Measurements from ENCODE around the gene EPOP. TPM values are rescaled to one million over a fixed set of nuclear protein-coding genes. Genes with fewer than 3 reads are reported as not detected.

EPOP gene
- total RNA-seq: 1 to 10 TPM; 1.1 to 1.8 TPM

- Histone ChIP-seq H3K4me1 (no peaks in the 10 kb centered on the region), H3K9ac (ENCODE audit: low read depth in 2 of 2, low read length in 2 of 2) (peak within 1 kb of the TSS; percentile 26 to 71), H3K27ac (no peak within 1 kb of the TSS), H3K27me3 (peaks cover 39% of the 10 kb centered on the region), H3K9me3 (no peaks in the 10 kb centered on the region), H3K4me3 (peak within 1 kb of the TSS; percentile 60), H3K36me3 (no peaks in the 10 kb centered on the region)
- intact Hi-C loops (cut with DNase I): no loop called here
- DNase-seq: peak; percentile 87
- no peak for TF ChIP-seq CTCF (IDR thresholded peaks at IDR 0.05)
Measured at GRCh38 chr17:38674749-38675615, at the start of gene EPOP. EPOP (minus strand) TSS chr17:38674957; CDS start chr17:38674495, 462 bp downstream.

DNA sequence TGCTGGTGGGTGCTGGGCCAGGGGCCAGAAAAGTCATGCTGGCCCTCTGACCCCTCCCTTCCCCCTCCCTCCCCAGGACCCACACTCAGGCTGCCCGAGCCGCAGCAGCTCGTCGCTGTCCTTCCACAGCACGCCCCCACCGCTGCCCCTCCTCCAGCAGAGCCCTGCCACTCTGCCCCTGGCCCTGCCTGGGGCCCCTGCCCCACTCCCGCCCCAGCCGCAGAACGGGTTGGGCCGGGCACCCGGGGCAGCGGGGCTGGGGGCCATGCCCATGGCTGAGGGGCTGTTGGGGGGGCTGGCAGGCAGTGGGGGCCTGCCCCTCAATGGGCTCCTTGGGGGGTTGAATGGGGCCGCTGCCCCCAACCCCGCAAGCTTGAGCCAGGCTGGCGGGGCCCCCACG lies 47.0 kb upstream of the EPOP start:
- no peaks in the 10 kb centered on the region for H3K27me3 ChIP-seq
- no peaks in the 10 kb centered on the region for H3K36me3 ChIP-seq
- no peak for TF ChIP-seq CTCF (IDR thresholded peaks at IDR 0.05)
- peaks cover 10% of the 10 kb centered on the region for H3K4me1 ChIP-seq
- intact Hi-C loops (cut with DNase I): no loop called here
- no peak overlapping the region for H3K9ac ChIP-seq (ENCODE audit: low read depth in 2 of 2, low read length in 2 of 2)
- no peak overlapping the region for H3K27ac ChIP-seq
- no peaks in the 10 kb centered on the region for H3K9me3 ChIP-seq
- no peak overlapping the region for H3K4me3 ChIP-seq
- DNase-seq: no peak

DNA sequence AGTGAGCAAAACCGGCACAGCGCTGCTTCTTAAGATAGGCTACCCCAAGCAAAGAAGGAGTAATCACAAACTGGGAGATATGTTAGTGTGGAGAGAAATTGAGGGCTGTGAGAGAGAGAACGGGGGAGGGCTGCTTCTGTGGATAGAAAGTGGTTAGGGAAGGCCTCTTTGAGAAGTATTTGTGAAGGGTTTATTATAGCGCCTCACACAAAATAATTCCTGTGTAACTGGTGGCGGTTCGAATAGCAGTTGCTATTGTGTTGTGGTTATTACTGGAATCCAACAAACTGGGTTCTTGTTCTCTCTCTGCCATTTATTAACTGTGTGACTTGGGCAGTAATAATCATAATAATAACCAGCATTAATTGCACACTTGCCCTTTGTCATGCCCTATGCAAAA lies 46.2 kb upstream of the EPOP start:
- no peak overlapping the region for H3K4me3 ChIP-seq
- no peaks in the 10 kb centered on the region for H3K9me3 ChIP-seq
- H3K36me3 ChIP-seq: no peaks in the 10 kb centered on the region
- no peak for DNase-seq
- no peak overlapping the region for H3K9ac ChIP-seq (ENCODE audit: low read depth in 2 of 2, low read length in 2 of 2)
- H3K4me1 ChIP-seq: peaks cover 10% of the 10 kb centered on the region
- TF ChIP-seq CTCF (IDR thresholded peaks at IDR 0.05): no peak
- H3K27me3 ChIP-seq: no peaks in the 10 kb centered on the region
- no peak overlapping the region for H3K27ac ChIP-seq
- intact Hi-C loops (cut with DNase I): no loop called here

DNA sequence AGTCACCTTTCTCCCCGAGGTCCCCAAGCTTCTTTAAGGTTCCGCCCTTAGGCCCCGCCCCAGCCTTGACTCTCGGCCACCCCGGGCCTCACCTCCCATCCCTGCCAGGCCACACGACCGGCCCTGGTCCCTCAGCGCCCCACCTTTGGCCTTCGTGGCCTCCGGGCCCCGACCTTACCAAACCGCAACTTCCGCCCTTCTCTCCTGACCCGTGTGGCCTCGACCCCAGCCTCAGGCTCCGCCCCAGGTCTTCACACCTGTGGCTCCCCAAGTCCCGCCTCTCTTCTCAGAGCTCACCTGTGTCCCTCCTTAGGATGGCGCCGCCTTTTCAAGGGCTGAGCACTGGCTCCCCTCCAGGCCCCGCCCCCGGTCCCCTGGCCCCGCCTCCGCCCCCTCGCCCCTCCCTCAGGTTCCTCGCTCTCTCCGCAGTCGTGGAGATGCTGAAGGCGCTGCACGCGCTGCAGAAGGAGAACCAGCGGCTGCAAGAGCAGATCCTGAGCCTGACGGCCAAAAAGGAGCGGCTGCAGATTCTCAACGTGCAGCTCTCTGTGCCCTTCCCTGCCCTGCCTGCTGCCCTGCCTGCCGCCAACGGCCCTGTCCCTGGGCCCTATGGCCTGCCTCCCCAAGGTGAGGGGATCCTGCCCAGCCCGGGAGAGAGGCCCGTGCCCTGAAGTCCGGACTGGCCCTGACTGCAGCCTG lies 45.3 kb upstream of the EPOP start:
- H3K4me3 ChIP-seq: no peak overlapping the region
- intact Hi-C loops (cut with DNase I): no loop called here
- no peaks in the 10 kb centered on the region for H3K27me3 ChIP-seq
- no peak overlapping the region for H3K27ac ChIP-seq
- H3K9me3 ChIP-seq: no peaks in the 10 kb centered on the region
- H3K4me1 ChIP-seq: peaks cover 8% of the 10 kb centered on the region
- H3K36me3 ChIP-seq: no peaks in the 10 kb centered on the region
- DNase-seq: no peak
- TF ChIP-seq CTCF (IDR thresholded peaks at IDR 0.05): no peak
- no peak overlapping the region for H3K9ac ChIP-seq (ENCODE audit: low read depth in 2 of 2, low read length in 2 of 2)

DNA sequence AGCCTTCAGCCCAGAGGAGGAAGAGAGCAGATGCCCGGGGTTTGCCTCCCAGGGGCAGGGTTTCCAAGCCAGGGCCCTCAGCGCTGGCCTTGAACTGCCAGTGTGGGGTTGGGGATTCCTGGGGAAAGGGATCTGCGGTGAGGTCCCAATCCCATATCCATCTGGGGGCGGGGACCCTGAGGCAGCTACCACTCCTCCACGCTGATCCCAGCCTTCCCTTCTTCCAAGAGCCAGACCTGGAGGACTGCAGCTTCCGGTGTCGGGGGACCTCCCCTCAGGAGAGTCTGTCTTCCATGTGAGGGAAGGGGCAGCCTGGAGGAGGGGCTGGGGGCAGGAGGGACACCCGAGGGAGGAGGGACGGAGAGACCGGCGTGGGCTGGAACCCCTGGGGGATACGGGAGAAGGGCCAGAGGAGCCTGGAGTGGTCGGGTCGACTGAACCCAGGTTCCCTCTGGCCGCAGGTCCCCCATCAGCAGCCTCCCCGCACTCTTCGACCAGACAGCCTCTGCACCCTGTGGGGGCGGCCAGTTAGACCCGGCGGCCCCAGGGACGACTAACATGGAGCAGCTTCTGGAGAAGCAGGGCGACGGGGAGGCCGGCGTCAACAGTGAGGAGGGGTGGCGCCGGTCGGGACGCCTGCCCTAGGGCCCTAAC lies 44.7 kb upstream of the EPOP start:
- no peak for DNase-seq
- Histone ChIP-seq H3K27me3 (no peaks in the 10 kb centered on the region), H3K9ac (ENCODE audit: low read depth in 2 of 2, low read length in 2 of 2) (no peak overlapping the region), H3K27ac (no peak overlapping the region), H3K36me3 (no peaks in the 10 kb centered on the region), H3K4me1 (peaks cover 1% of the 10 kb centered on the region), H3K4me3 (no peak overlapping the region), H3K9me3 (no peaks in the 10 kb centered on the region)
- TF ChIP-seq CTCF (IDR thresholded peaks at IDR 0.05): no peak
- intact Hi-C loops (cut with DNase I): no loop called here
